H1 (cell line): ENCODE measurements around the gene PACS1. TPM values are rescaled to one million over a fixed set of nuclear protein-coding genes. Genes with fewer than 3 reads are reported as not detected.

Experiments
- CTCF ChIA-PET: fragments of 300-600 bp; sonication (Branson Sonifier 250); formaldehyde crosslinking; loops from one replicate; lab custom pipeline; 2021; ENCODE audit not compliant: partially characterized antibody; lab: Charles Lee
- POLR2A ChIA-PET: fragments of 300-600 bp; sonication (Branson Sonifier 250); formaldehyde crosslinking; loops from one replicate; lab custom pipeline; 2021; ENCODE audit warnings: inconsistent platforms; ENCODE audit not compliant: partially characterized antibody; lab: Charles Lee
- DNase-seq, 2 experiments: peaks; one replicate each; pipeline versions ENCODE4 v3.0.0 to v3.0.0-alpha.2; 2010 to 2022; ENCODE audit warnings: low spot score in 2 of 2, low read depth in 1 of 2, mixed read lengths in 1 of 2
- FAIRE-seq: peaks from 2 replicates; lab custom pipeline; 2011; peaks lifted over from hg19 to GRCh38; lab: Jason Lieb, UNC
- H2AFZ ChIP-seq: 2 replicates; pipeline ENCODE4 v1.8.1; 2012; ENCODE audit warnings: low read length, inconsistent platforms
- H2AK5ac ChIP-seq: 2 replicates; pipeline ENCODE4 v1.6.1; 2013; ENCODE audit warnings: low read depth, low read length
- H2BK120ac ChIP-seq: replicated peaks from 2 replicates; pipeline ENCODE3; 2013; ENCODE audit warnings: low read depth, low read length, inconsistent platforms
- H2BK12ac ChIP-seq: 2 replicates; pipeline ENCODE4 v1.6.1; 2013; ENCODE audit warnings: low read depth, low read length
- H2BK15ac ChIP-seq: 2 replicates; pipeline ENCODE4 v1.6.1; 2013; ENCODE audit warnings: low read length
- H2BK20ac ChIP-seq: 2 replicates; pipeline ENCODE4 v1.6.1; 2013; ENCODE audit warnings: low read length
- H2BK5ac ChIP-seq: 2 replicates; pipeline ENCODE4 v1.6.1; 2013; ENCODE audit warnings: low read depth, low read length
- H3K14ac ChIP-seq: 2 replicates; pipeline ENCODE4 v1.6.1; 2013; ENCODE audit warnings: inconsistent platforms; ENCODE audit not compliant: insufficient read length
- H3K18ac ChIP-seq: 2 replicates; pipeline ENCODE4 v1.6.1; 2013; ENCODE audit warnings: low read length; ENCODE audit errors: extremely low read depth
- H3K23ac ChIP-seq: 2 replicates; pipeline ENCODE4 v1.6.1; 2013; ENCODE audit warnings: inconsistent platforms; ENCODE audit not compliant: insufficient read length
- H3K23me2 ChIP-seq: 2 replicates; pipeline ENCODE4 v1.6.1; 2013; ENCODE audit warnings: low read depth, low read length
- H3K27ac ChIP-seq: 2 replicates; pipeline ENCODE4 v1.6.1; 2011; ENCODE audit warnings: low read depth, low read length, inconsistent platforms
- H3K27me3 ChIP-seq, 4 experiments: replicated peaks in 1 of 4; 1 replicate in 1 of 4; 2 replicates in 3 of 4; pipeline versions ENCODE4 v1.6.1 to v1.8.1; 2011 to 2013; ENCODE audit warnings: low read length in 3 of 4, mild to moderate bottlenecking in 3 of 4, inconsistent platforms in 2 of 4, mixed read lengths in 2 of 4, moderate library complexity in 1 of 4; ENCODE audit not compliant: control insufficient read depth in 3 of 4, insufficient read depth in 3 of 4; ENCODE audit errors: extremely low read depth in 1 of 4
- H3K36me3 ChIP-seq, 4 experiments: 2 replicates each; pipeline versions ENCODE4 v1.6.1 to v1.8.1; 2011 to 2013; ENCODE audit warnings: mild to moderate bottlenecking in 4 of 4, low read length in 3 of 4, moderate library complexity in 2 of 4, control low read depth in 1 of 4, inconsistent platforms in 1 of 4; ENCODE audit not compliant: insufficient read depth in 4 of 4, control insufficient read depth in 2 of 4
- H3K4ac ChIP-seq: replicated peaks from 2 replicates; pipeline ENCODE3; 2013; ENCODE audit warnings: low read length, low read depth, mixed read lengths, inconsistent platforms; ENCODE audit not compliant: insufficient read length
- H3K4me1 ChIP-seq, 4 experiments: replicated peaks in 1 of 4; 1 replicate in 1 of 4; 2 replicates in 3 of 4; pipeline versions ENCODE4 v1.6.1 to v1.8.1; 2011 to 2013; ENCODE audit warnings: low read length in 3 of 4, inconsistent platforms in 2 of 4, mixed read lengths in 1 of 4; ENCODE audit not compliant: insufficient read depth in 4 of 4, control insufficient read depth in 3 of 4
- H3K4me2 ChIP-seq, 2 experiments: 2 replicates each; pipeline versions ENCODE4 v1.6.1 to v1.8.1; 2011 to 2013; ENCODE audit warnings: low read depth in 2 of 2, low read length in 2 of 2, control low read depth in 1 of 2, inconsistent platforms in 1 of 2, mild to moderate bottlenecking in 1 of 2; ENCODE audit not compliant: insufficient read depth in 1 of 2
- H3K4me3 ChIP-seq, 4 experiments: fragments of 200-600, 300-600 bp in 1 of 4; sonication (generic), shearing (Covaris generic), sonication (Bioruptor Twin) in 1 of 4; 2 replicates each; pipeline versions ENCODE4 v1.5.1 to v1.8.1; 2011 to 2016; ENCODE audit warnings: low read length in 4 of 4, low read depth in 3 of 4, control low read depth in 2 of 4, inconsistent platforms in 2 of 4, mild to moderate bottlenecking in 2 of 4, mixed read lengths in 1 of 4, moderate library complexity in 1 of 4; ENCODE audit not compliant: insufficient read depth in 2 of 4; ENCODE audit errors: extremely low read depth in 1 of 4
- H3K56ac ChIP-seq: replicated peaks from 2 replicates; pipeline ENCODE3; 2013; ENCODE audit warnings: low read depth, mild to moderate bottlenecking, mixed read lengths, low read length, inconsistent platforms; ENCODE audit not compliant: insufficient read length
- H3K79me1 ChIP-seq: 2 replicates; pipeline ENCODE4 v1.6.1; 2013; ENCODE audit warnings: low read depth, low read length, control low read depth
- H3K79me2 ChIP-seq, 2 experiments: 2 replicates each; pipeline versions ENCODE4 v1.6.1 to v1.8.1; 2012 to 2013; ENCODE audit warnings: low read length in 2 of 2, mild to moderate bottlenecking in 2 of 2, inconsistent platforms in 1 of 2; ENCODE audit not compliant: insufficient read depth in 2 of 2, control insufficient read depth in 1 of 2
- H3K9ac ChIP-seq, 4 experiments: replicated peaks in 1 of 4; 1 replicate in 1 of 4; 2 replicates in 3 of 4; pipeline versions ENCODE4 v1.6.1 to v1.8.1; 2011 to 2013; ENCODE audit warnings: low read depth in 3 of 4, low read length in 3 of 4, control low read depth in 2 of 4, mild to moderate bottlenecking in 2 of 4, moderate library complexity in 2 of 4, inconsistent platforms in 1 of 4; ENCODE audit errors: extremely low read depth in 1 of 4
- H3K9me3 ChIP-seq, 2 experiments: 2 replicates each; pipeline versions ENCODE4 v1.6.1 to v1.8.1; 2012 to 2013; ENCODE audit warnings: mild to moderate bottlenecking in 2 of 2, moderate library complexity in 2 of 2, control low read depth in 1 of 2, inconsistent platforms in 1 of 2, low read depth in 1 of 2, low read length in 1 of 2, mixed read lengths in 1 of 2; ENCODE audit not compliant: insufficient read depth in 2 of 2
- H4K20me1 ChIP-seq, 2 experiments: replicated peaks in 1 of 2; 2 replicates each; pipeline versions ENCODE3 to v1.8.1; 2011 to 2013; ENCODE audit warnings: inconsistent platforms in 2 of 2, low read length in 2 of 2, mild to moderate bottlenecking in 1 of 2; ENCODE audit not compliant: insufficient read depth in 2 of 2, control insufficient read depth in 1 of 2
- H4K5ac ChIP-seq: 2 replicates; pipeline ENCODE4 v1.6.1; 2013; ENCODE audit warnings: low read length, low read depth, mixed read lengths, inconsistent platforms; ENCODE audit not compliant: insufficient read length
- H4K8ac ChIP-seq: 2 replicates; pipeline ENCODE4 v1.8.0; 2013; ENCODE audit warnings: mild to moderate bottlenecking, moderate library complexity, low read length, inconsistent platforms; ENCODE audit not compliant: insufficient read depth; ENCODE audit errors: extremely low read depth
- H4K91ac ChIP-seq: replicated peaks from 2 replicates; pipeline ENCODE3; 2013; ENCODE audit warnings: low read length, mixed read lengths, inconsistent platforms; ENCODE audit not compliant: insufficient read length
- ATF2 ChIP-seq: IDR thresholded peaks from 2 replicates; pipeline ENCODE4 v1.6.1; 2012; ENCODE audit warnings: low read length, inconsistent platforms
- BCL11A ChIP-seq, 2 experiments: IDR thresholded peaks; one replicate each; pipeline ENCODE4 v1.6.1; 2011; ENCODE audit warnings: low read depth in 2 of 2, low read length in 2 of 2, mild to moderate bottlenecking in 2 of 2
- CBX5 ChIP-seq: fragments of 300-800, 300-1000 bp; sonication (generic); IDR thresholded peaks from 2 replicates; pipeline ENCODE4 v1.7.1; 2016; ENCODE audit warnings: antibody characterized with exemption, low read length, low read depth
- CHD2 ChIP-seq: IDR thresholded peaks from 2 replicates; pipeline ENCODE4 v1.6.1; 2012; ENCODE audit warnings: low read length, improper control_type of control experiment
- GABPA ChIP-seq: IDR thresholded peaks from 2 replicates; pipeline ENCODE4 v1.6.1; 2011; ENCODE audit warnings: mild to moderate bottlenecking, low read length, moderate library complexity, borderline replicate concordance; ENCODE audit not compliant: insufficient read depth
- HDAC6 ChIP-seq: IDR thresholded peaks from one replicate; pipeline ENCODE4 v1.7.1; 2012; ENCODE audit warnings: low read depth, mild to moderate bottlenecking, inconsistent platforms, low read length, moderate library complexity
- PHF8 ChIP-seq: fragments of 200-600 bp; sonication (generic); conservative IDR thresholded peaks from 2 replicates; pipeline ENCODE4 v1.7.1; 2012; ENCODE audit warnings: low read depth, mild to moderate bottlenecking, inconsistent platforms, low read length, moderate library complexity
- SP4 ChIP-seq: IDR thresholded peaks from 2 replicates; pipeline ENCODE4 v1.6.1; 2012; ENCODE audit warnings: low read length, inconsistent platforms
- TAF1 ChIP-seq: IDR thresholded peaks from 2 replicates; pipeline ENCODE4 v1.6.1; 2011; ENCODE audit warnings: mild to moderate bottlenecking, low read depth, low read length
- WGBS, 2 experiments: shearing (Covaris generic) in 1 of 2; methylation state at CpG; one replicate each; pipeline versions ENCODE4 v1.1.6 to v1.1.7; 2013 to 2015; ENCODE audit warnings: low lambda C conversion rate in 2 of 2, mixed read lengths in 2 of 2, inconsistent platforms in 1 of 2, low coverage in 1 of 2, missing lambda C conversion rate in 1 of 2; ENCODE audit not compliant: insufficient replicate concordance in 2 of 2, insufficient coverage in 1 of 2, insufficient read length in 1 of 2; ENCODE audit errors: extremely low coverage in 1 of 2, missing lambda C conversion rate in 1 of 2; 5-methylcytosine and 5-hydroxymethylcytosine counted together
- polyA plus RNA-seq, 7 experiments: library from polyadenylated mRNA; depleted of rRNA in 3 of 7; stranded (reverse) in 5 of 7; unstranded in 2 of 7; fragments of >200 nt in 5 of 7; fragments of 200-250 nt in 2 of 7; gene quantifications; 1 replicate in 5 of 7; 2 replicates in 1 of 7; 4 replicates in 1 of 7; pipeline versions ENCODE4 v1.2.1 to v1.2.3, GENCODE V29; 2011 to 2013; ENCODE audit warnings: missing spikeins in 2 of 7, mixed read lengths in 2 of 7
- total RNA-seq: library from RNA; stranded (reverse); fragmentation: NEBNext Ultra II Directional; extraction: Animal tissue kit (Norgen Biotek cat#: 25700); gene quantifications from 2 replicates; pipeline ENCODE4 v1.2.1, GENCODE V29; 2021

The PACS1 gene
- total and polyA plus RNA-seq, 2 of the 8 experiments (the other 6 are each of a cell fraction or from before 2014, with no cell fraction given), result 11.5 to 36.0 TPM

DNA sequence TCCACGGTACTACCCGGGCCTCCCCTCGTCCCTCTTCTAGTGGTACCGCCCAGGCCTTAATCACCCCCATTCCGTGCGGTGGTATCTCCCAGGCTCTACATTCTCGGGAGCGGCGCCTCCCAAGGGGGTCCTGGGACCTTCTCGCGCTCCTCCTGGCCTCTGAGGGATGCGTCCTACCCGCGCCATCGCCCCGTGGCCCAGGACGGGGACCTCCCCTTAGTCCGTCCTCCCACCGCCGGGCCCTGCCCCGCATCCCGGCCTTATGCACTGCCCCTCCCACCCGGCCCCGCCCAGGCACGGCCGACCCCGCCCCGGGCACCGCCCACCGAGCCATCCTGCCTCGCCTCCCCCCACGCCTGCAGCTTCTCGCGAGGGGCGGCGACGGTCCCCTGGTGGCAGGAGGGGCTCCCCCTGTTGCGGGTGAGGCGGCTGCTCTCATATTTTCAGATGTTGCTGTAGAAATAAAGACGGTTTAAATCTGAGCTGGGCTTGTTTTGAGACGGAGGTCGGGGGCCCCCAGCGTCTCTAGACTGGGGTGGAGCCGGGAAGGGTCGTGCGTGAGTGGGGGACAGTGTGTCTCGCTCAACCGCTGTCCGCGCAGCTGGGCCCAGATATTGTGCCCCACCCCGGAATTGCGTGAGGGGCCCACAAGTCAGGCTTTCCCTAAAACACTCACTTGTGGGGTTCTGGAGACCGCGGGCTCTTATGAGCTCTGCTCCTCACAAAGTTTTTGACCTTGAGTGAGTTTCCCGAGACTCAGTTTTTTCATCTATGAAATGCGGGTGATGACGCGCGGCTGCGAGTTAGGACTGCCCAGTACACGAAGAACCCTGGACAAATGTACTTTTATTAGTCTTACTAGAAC lies 197.5 kb downstream of the PACS1 start:
- no peak overlapping the region for H2BK12ac ChIP-seq
- H2AFZ ChIP-seq, result no peak overlapping the region
- H3K23me2 ChIP-seq, result peaks cover 9% of the 10 kb centered on the region
- peak overlapping the region; percentile 25 for H3K18ac ChIP-seq
- peak overlapping the region; percentile 5 for H3K56ac ChIP-seq
- no peak overlapping the region; the same call in 1 of the 2 replicates for H4K8ac ChIP-seq
- H3K4me3 ChIP-seq, result peak overlapping the region; percentile 57 to 91 (median 72)
- peak overlapping the region; percentile 47; the same call in 1 of the 2 replicates for H2BK5ac ChIP-seq
- H2BK20ac ChIP-seq, result no peak overlapping the region
- H3K4me1 ChIP-seq, result peaks cover 0 to 5% (median 3%) of the 10 kb centered on the region in 4 experiments; a peak in 5 of 7 replicates
- CTCF ChIA-PET, result interaction anchor here (0.7 to 6.6 kb wide), 16 partner anchors 9 to 379 kb away, joined by 3 to 48 read pairs (median 4); partner anchors contain the start of genes FIBP and YIF1A
- POLR2A ChIA-PET, result interaction anchor here (0.7 to 9.0 kb wide), 12 partner anchors 13 to 198 kb away, joined by 3 to 125 read pairs (median 5); partner anchors contain the start of genes CNIH2, RIN1 and YIF1A
- no peak overlapping the region for H3K4ac ChIP-seq
- H3K23ac ChIP-seq, result no peak overlapping the region
- H3K27me3 ChIP-seq, result no peaks in the 10 kb centered on the region
- WGBS, 2 experiments, result 5% methylated on average over 43 of the region's 61 CpGs; no CpG with 5 or more reads in 1 of the 2 experiments
- no peak overlapping the region for H2BK120ac ChIP-seq
- H4K5ac ChIP-seq, result peak overlapping the region; percentile 32
- peak overlapping the region; percentile 88 to 96 for H3K4me2 ChIP-seq
- H2AK5ac ChIP-seq, result no peak overlapping the region
- H3K79me2 ChIP-seq, result peaks cover 0 to 13% of the 10 kb centered on the region in 2 experiments; a peak in 2 of 4 replicates
- peaks cover 5 to 17% of the 10 kb centered on the region in 2 experiments for H4K20me1 ChIP-seq
- peaks cover 8 to 19% (median 15%) of the 10 kb centered on the region in 4 experiments; a peak in 7 of 8 replicates for H3K36me3 ChIP-seq
- no peak overlapping the region for H3K14ac ChIP-seq
- no peaks in the 10 kb centered on the region for H3K9me3 ChIP-seq
- peaks cover 6% of the 10 kb centered on the region; the same call in 1 of the 2 replicates for H3K79me1 ChIP-seq
- no peak for FAIRE-seq
- H3K27ac ChIP-seq, result no peak overlapping the region
- H3K9ac ChIP-seq, result peak overlapping the region in 2 of 4 experiments; percentile 8 to 21; a peak in 3 of 7 replicates
- no peak overlapping the region for H4K91ac ChIP-seq
- peak; percentile 51 to 88 for DNase-seq
- H2BK15ac ChIP-seq, result no peak overlapping the region
- peak; percentile 85 for TF ChIP-seq CHD2
- no peak for TF ChIP-seq ATF2
- TF ChIP-seq PHF8, result peak; percentile 23; the same call in 1 of the 2 replicates
- peak; percentile 43; the same call in 1 of the 2 replicates for TF ChIP-seq TAF1
- TF ChIP-seq GABPA, result no peak
- no peak for TF ChIP-seq BCL11A (IDR thresholded peaks at IDR 0.05; ENCODE audit: low read depth in 2 of 2, low read length in 2 of 2)
- 0 out of 2 replicates have a peak, but pooled peaks have one; percentile 19 for TF ChIP-seq SP4
- TF ChIP-seq CBX5, result no peak
- TF ChIP-seq HDAC6, result no peak
